ENCODE data around the gene RARG.
"Not testable (repeated sequence)": the region's sequence is repeated elsewhere in the genome, so short reads cannot be mapped to it uniquely, and the experiment has no call there.

The RARG gene

DNA sequence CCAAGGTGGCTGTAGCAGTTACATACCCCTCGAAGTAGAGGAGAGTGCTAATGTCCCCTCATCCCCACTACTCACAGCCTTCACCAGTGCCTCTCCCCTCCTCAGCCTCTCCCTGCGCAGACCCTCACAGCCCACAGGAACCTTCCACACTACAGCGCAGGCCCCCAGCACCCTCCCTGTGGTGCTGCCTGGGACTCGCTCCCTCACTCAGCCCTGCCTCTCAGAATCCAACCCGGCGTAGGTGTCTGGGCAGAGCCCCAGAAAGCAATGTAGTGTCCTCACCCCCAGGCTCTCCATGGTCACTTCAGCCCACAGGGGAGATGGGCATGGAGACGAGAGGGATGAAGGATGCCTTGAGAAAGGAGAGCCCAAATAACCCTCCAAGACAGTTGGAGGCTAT is 62.4 kb downstream of the RARG start:
- no peak for DNase-seq (ENCODE audit: low read depth in 2 of 2)

DNA sequence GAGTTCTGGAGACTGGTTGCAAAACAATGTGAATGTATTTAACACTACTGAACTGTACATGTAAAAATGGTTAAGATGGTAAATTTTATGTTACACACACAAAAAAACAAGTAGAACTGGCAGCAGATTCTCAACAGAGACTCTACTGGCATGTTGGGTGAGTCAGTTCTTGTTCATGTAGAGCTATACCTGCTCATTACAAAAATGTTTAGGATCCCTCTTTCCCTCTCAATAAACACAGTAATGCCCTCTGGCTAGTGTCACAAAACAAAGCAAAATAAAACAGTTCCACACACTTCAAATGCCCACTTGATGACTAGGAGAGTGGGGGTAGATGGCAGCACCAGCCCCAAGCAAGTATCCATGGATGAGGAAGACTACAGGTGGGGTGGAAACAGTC is 65.2 kb downstream of the RARG start:
- no peak for DNase-seq (ENCODE audit: low read depth in 2 of 2)

DNA sequence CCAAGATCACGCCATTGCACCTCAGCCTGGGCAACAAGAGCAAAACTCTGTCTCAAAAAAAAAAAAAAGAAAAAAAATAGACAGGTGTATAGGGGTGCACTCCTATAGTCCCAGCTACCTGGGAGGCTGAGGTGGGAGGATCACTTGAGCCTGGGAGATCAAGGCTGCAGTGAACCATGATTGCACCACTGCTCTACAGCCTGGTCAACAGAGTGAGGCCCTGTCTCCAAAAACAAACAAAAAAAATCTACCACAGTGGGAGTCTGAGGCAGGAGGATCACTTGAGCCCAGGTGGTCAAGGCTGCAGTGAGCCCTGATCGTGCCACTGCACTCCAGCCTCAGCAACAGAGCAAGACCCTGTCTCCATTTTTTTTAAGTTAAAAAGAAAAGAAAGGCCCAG is 69.0 kb downstream of the RARG start:
- DNase-seq (ENCODE audit: low read depth in 2 of 2): not testable (repeated sequence)

DNA sequence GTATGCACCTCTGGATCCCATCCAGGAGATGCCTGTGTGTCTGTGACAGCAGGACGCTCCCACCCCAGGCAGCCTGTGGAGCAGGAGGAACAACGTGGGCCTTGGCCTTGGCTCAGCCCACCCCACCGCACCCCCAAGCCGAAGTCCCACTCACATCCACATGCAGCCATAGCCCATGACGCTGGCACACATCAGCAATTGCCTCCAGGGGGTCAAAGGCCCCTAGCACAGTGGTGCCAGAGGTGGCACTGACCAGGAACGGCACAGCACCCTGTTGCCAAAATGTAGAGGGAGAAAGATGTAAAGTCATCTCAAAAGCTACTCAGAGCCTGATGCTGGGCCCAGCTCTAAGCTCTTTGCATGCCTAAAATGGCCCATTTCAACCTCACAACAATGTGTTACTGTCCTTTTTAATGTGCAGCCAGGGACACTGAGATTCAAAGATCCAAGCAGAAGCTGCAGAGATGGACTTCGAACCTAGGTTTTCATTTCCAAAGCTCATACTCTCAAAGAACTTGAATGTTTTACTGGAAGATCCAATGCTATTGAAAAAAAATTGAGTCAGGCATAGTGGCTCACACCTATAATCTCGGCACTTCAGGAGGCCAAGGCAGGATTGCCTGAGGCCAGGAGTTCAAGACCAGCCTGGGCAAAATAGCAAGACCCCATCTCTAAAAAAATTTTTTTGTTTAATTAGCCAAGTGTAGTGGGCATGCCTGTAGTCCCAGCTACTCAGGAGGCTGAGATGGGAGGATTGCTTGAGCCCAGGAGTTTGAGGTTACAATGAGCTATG is 70.7 kb downstream of the RARG start:
- no peak for DNase-seq (ENCODE audit: low read depth in 2 of 2)

DNA sequence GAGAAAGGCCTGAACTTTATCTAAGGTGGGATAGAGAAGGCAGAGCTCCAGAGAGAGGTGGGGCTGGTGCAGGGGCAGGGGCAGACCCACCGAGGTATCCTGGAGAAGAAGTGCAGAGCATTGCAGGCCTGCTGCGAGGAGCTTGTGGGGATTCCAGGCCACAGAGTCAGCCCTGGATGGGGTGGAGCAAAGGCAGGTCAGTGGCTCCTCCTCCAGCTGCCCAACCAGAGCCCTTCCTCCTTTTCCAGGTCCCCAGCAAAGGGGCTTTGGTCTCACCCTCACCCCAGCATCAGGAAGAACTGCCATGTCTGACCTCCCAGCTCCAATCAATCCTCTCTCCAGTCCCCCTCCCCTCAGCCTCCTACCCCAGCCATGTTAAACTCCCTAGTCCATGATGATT is 71.3 kb downstream of the RARG start:
- no peak for DNase-seq (ENCODE audit: low read depth in 2 of 2)
